ENCODE data around the gene NCAPD2. TPM values are rescaled to one million over a fixed set of nuclear protein-coding genes. Genes with fewer than 3 reads are reported as not detected.

The NCAPD2 gene
- polyA plus RNA-seq, 3 donors, result 6.2 to 15.0 (median 8.3) TPM

- peaks cover 21 to 24% of the 10 kb centered on the region in 2 donors for H3K4me1 ChIP-seq (ENCODE audit: control insufficient read depth in 1 of 2, insufficient read depth in 2 of 2, low read length in 2 of 2)
- WGBS (ENCODE audit: insufficient coverage), result 93% methylated on average over 13 of the region's 16 CpGs
- no peaks in the 10 kb centered on the region for H3K9me3 ChIP-seq (replicated peaks in 1 of 2; ENCODE audit: control insufficient read depth in 1 of 2, insufficient read depth in 1 of 2, low read length in 2 of 2)
- H3K36me3 ChIP-seq (replicated peaks in 1 of 2; ENCODE audit: control insufficient read depth in 1 of 2, insufficient read depth in 2 of 2, low read length in 2 of 2), result peaks cover 16 to 42% of the 10 kb centered on the region in 2 donors
- H3K4me2 ChIP-seq (replicated peaks; ENCODE audit: extremely low read depth, low read length, poor library complexity, severe bottlenecking), result peak overlapping the region; percentile 91
- TF ChIP-seq CTCF (IDR thresholded peaks at IDR 0.05), result no peak
- Mint-ChIP-seq H3K27me3 (ENCODE audit: low read depth in 3 of 3) (no peaks in the 10 kb centered on the region), H3K4me3 (peak overlapping the region; percentile 95 to 98), H3K27ac (peak overlapping the region in 4 of 7 donors; percentile 46 to 94 (median 67)), H3K9me3 (no peaks in the 10 kb centered on the region), H3K36me3 (peaks cover 29 to 38% of the 10 kb centered on the region in 2 donors), H3K4me1 (peaks cover 28% of the 10 kb centered on the region)
- H2AFZ ChIP-seq (ENCODE audit: insufficient read depth, low read depth, low read length, poor library complexity, severe bottlenecking), result peak overlapping the region; percentile 97
- no peak for DNase-seq
- H3K4me3 ChIP-seq (replicated peaks in 1 of 3; ENCODE audit: low read depth in 2 of 3, low read length in 3 of 3), result peak overlapping the region in 1 of 3 experiments; percentile 94
- H3K27me3 ChIP-seq (ENCODE audit: control insufficient read depth in 2 of 2, insufficient read depth in 2 of 2, low read length in 2 of 2), result no peaks in the 10 kb centered on the region
- H4K20me1 ChIP-seq (ENCODE audit: insufficient read depth, low read length), result no peaks in the 10 kb centered on the region
- H3K27ac ChIP-seq (ENCODE audit: low read depth in 1 of 2, low read length in 2 of 2), result peak overlapping the region in 1 of 2 donors; percentile 92
- peaks cover 28% of the 10 kb centered on the region for H3K79me2 ChIP-seq (ENCODE audit: insufficient read depth, low read length)
- H3K9ac ChIP-seq (ENCODE audit: insufficient read depth, low read length, poor library complexity, severe bottlenecking), result no peak overlapping the region
- intact Hi-C loops (cut with micrococcal nuclease), result no loop called here
These were observed 43.6 kb upstream of the NCAPD2 start for GRCh38 chr12:6450091-6450868.

GRCh38 chr12:6450869-6451347 is 43.0 kb upstream of the NCAPD2 start:
- Histone ChIP-seq H3K27me3 (ENCODE audit: control insufficient read depth in 2 of 2, insufficient read depth in 2 of 2, low read length in 2 of 2) (no peaks in the 10 kb centered on the region), H3K9ac (ENCODE audit: insufficient read depth, low read length, poor library complexity, severe bottlenecking) (peak overlapping the region; percentile 88), H3K27ac (ENCODE audit: low read depth in 1 of 2, low read length in 2 of 2) (peak overlapping the region; percentile 85 to 92), H4K20me1 (ENCODE audit: insufficient read depth, low read length) (no peaks in the 10 kb centered on the region), H3K9me3 (replicated peaks in 1 of 2; ENCODE audit: control insufficient read depth in 1 of 2, insufficient read depth in 1 of 2, low read length in 2 of 2) (no peaks in the 10 kb centered on the region), H3K36me3 (replicated peaks in 1 of 2; ENCODE audit: control insufficient read depth in 1 of 2, insufficient read depth in 2 of 2, low read length in 2 of 2) (peaks cover 19 to 43% of the 10 kb centered on the region in 2 donors), H2AFZ (ENCODE audit: insufficient read depth, low read depth, low read length, poor library complexity, severe bottlenecking) (peak overlapping the region; percentile 97), H3K4me2 (replicated peaks; ENCODE audit: extremely low read depth, low read length, poor library complexity, severe bottlenecking) (peak overlapping the region; percentile 91), H3K4me3 (replicated peaks in 1 of 3; ENCODE audit: low read depth in 2 of 3, low read length in 3 of 3) (peak overlapping the region; percentile 63 to 94 (median 66)), H3K79me2 (ENCODE audit: insufficient read depth, low read length) (peaks cover 28% of the 10 kb centered on the region), H3K4me1 (ENCODE audit: control insufficient read depth in 1 of 2, insufficient read depth in 2 of 2, low read length in 2 of 2) (peaks cover 21 to 24% of the 10 kb centered on the region in 2 donors)
- Mint-ChIP-seq H3K36me3 (peaks cover 32 to 35% of the 10 kb centered on the region in 2 donors), H3K9me3 (no peaks in the 10 kb centered on the region), H3K27ac (peak overlapping the region; percentile 92 to 97 (median 95)), H3K27me3 (ENCODE audit: low read depth in 3 of 3) (no peaks in the 10 kb centered on the region), H3K4me1 (peaks cover 28% of the 10 kb centered on the region), H3K4me3 (peak overlapping the region; percentile 95 to 98)
- TF ChIP-seq CTCF (IDR thresholded peaks at IDR 0.05), result no peak
- DNase-seq, result no peak
- intact Hi-C loops (cut with micrococcal nuclease), result no loop called here
- WGBS (ENCODE audit: insufficient coverage), result 18% methylated on average over 11 of the region's 11 CpGs

All from CD14-positive monocyte (primary cell).